AG10803 (cell line): Measurements from ENCODE around the gene EPB41L3.

Source experiments
- DNase-seq: peaks from one replicate; pipeline ENCODE4 v3.0.0; 2010; ENCODE audit warnings: low read depth
- H3K4me3 ChIP-seq: 2 replicates; pipeline ENCODE4 v1.5.1; 2011; ENCODE audit warnings: mild to moderate bottlenecking, low read length, control low read depth
- TF ChIP-seq, protein P1 (sequence below): conservative IDR thresholded peaks from 2 replicates; pipeline ENCODE4 v1.5.1; 2011; ENCODE audit warnings: mild to moderate bottlenecking, low read length, control low read depth, inconsistent platforms

EPB41L3 gene

DNA sequence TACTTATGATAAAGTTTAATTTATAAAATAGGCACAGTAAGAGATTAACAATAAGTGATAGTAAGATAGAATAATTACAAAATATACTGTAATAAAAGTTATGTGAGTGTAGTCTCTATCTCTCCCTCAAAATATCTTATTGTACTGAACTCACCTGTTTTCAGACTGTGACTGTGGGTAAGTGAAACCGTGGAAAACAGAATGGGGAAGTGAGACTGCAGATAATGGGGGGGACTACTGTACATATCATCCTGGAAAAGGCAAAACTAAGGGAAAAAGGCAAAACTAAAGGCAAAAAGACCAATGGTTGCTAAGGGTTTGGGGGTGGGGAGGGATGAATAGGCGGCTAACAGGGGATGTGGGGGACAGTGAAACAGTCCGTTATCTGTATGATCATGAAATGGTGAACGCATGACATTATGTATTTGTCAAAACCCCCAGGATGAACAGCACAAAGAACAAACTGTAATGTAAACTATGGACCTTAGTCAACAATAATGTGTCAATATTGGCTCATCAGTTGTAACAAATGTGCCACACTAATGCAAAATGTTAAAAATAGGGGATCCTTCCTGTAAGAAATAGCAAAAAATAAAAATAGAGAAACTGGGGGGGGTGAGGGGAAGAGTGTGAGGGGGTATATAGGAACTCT is 93.8 kb downstream of the EPB41L3 start:
- TF ChIP-seq, protein P1, sequence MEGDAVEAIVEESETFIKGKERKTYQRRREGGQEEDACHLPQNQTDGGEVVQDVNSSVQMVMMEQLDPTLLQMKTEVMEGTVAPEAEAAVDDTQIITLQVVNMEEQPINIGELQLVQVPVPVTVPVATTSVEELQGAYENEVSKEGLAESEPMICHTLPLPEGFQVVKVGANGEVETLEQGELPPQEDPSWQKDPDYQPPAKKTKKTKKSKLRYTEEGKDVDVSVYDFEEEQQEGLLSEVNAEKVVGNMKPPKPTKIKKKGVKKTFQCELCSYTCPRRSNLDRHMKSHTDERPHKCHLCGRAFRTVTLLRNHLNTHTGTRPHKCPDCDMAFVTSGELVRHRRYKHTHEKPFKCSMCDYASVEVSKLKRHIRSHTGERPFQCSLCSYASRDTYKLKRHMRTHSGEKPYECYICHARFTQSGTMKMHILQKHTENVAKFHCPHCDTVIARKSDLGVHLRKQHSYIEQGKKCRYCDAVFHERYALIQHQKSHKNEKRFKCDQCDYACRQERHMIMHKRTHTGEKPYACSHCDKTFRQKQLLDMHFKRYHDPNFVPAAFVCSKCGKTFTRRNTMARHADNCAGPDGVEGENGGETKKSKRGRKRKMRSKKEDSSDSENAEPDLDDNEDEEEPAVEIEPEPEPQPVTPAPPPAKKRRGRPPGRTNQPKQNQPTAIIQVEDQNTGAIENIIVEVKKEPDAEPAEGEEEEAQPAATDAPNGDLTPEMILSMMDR = no peak
- H3K4me3 ChIP-seq = no peak overlapping the region
- DNase-seq = no peak

DNA sequence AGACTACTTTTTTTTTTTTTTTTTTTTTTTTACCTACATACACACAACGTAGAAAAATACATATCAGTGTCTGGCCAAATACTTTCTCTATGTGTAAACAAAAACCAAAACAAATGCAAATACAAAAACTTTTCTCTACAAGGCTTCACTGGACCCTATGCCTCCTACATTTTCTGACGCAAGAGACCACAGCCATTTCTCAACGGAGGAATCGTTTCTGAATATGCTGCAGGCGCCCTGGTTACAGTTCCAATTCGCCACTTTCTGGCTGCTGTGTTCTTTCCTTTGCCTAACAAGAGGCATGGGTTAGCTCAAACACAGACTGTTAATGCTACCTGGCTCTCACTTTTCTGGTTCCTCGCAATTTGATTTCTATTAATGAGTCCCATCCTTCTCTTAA is 96.4 kb downstream of the EPB41L3 start:
- TF ChIP-seq, protein P1 = no peak
- no peak for DNase-seq
- no peak overlapping the region for H3K4me3 ChIP-seq

DNA sequence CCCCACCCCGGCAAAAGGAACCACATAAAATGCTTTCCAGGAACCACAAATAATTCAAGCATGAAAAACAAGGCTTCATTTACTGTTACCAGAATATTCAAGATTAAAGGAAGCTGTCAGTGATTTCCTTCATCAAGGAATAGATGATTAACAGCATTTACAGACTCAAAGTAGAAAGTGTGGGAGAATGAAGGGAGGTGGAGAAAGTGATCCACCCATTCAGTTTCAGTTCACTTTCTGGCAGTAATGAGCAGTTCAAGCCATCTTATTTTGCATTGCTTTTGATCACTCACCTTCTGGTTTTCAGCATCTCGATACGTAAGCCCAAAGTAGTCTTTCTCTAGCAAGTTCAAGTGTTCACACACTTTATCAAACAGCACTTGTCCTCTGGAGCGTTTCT is 99.0 kb downstream of the EPB41L3 start:
- H3K4me3 ChIP-seq = no peak overlapping the region
- TF ChIP-seq, protein P1 = no peak
- DNase-seq = no peak

DNA sequence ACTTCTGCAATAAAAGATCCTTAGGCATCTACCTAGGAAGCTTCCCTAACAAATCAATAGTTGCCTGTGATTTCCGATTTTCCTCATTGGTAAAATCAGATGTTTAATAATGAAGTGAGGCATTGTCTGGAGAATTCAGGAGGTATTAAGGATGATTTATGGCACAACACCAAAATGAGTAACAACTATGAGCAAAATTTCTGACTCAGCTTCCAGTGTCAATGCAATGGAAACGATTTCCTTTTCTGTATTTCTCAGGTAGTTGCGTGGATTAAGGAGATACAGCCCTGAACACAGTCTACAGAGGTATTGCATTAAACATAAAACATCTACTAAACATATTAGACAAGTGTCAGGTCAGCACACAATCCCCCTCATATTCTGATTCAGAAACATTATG is 99.5 kb downstream of the EPB41L3 start:
- no peak overlapping the region for H3K4me3 ChIP-seq
- TF ChIP-seq, protein P1 = no peak
- no peak for DNase-seq

DNA sequence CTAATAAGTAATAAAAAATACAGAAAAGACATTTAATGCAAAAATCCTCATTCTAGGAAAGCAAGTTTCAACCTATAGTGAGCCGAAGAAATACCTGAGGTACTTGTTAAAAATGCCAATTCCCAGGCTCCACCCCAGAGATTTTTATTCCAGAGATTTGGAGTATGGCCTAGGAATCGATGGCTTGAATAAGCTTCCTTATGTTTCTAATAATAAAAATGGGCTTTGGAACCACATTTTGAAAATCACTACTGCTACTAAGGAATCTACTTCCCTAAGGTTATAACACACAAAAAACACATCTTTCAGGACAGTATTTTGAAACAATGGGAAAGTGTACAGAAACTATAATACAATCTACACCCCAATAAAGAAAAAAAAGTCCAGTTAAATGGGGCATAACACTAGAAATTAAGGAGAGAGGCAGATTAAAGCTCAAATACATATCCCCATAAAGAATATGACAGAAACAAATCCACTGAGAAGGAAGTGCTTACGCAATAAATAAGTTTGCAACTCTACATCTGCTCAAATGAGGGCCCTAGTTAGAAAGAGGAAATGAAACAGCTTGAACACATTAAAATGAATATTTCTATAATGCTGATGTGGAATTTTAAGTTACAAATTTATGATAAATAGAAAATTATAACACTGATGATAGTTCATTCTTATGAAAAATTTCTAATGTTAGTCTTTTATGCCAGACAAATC is 103.7 kb downstream of the EPB41L3 start:
- no peak overlapping the region for H3K4me3 ChIP-seq
- DNase-seq = peak; percentile 29
- TF ChIP-seq, protein P1 = no peak

DNA sequence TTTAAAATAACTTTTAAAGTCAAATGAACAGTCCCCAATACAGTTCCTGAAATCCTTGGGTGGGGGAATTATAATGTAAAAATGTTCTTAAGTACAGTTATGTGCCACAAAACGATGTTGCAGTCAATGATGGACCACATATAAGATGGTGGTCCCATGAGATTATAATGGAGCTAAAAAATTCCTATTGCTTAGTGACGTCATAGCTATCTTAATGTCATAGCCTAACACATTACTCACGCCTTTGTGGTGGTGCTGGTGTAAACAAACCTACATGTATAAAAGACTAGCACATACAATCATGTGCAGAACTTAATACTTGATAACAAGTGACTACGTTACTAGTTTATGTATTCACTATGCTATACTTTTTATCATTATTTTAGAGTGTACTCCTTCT is 109.4 kb downstream of the EPB41L3 start:
- TF ChIP-seq, protein P1 = no peak
- no peak for DNase-seq
- H3K4me3 ChIP-seq = no peak overlapping the region

DNA sequence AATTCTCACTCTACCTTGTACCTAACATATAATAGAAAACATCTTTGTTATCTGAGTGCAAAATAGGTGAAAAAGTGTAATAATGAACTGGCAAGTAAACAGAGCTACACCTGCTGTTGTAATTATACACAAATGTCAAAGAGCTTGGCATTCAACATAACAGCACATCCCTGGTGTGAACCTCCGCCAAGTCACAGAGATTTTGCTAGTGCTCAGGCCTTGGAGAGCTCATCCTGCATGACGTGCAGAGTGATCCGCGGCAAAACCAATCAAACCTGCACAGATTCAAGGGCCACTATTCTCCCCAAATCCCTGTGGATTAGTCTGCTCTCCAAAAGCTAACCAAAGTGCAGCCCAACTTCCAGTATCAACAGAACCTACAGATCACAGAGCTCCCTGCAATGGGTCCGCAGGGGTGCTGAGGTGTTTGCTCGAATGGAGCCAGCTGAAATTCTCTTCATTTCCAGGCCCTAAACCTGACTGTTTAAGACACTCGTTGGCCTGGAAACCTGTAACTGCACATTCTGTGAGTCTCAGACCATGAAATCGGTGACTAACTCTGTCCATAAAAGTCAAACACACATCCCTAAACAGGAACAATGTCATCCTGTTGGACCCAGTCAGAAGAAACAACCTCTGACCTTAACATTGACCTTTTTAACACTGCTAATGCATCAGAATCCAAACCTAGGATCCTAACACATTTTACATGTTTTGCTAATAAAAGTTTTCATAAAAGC is 111.8 kb downstream of the EPB41L3 start:
- no peak overlapping the region for H3K4me3 ChIP-seq
- TF ChIP-seq, protein P1 = no peak
- no peak for DNase-seq
